Body of pancreas (tissue), 4 donors: ENCODE measurements around the gene GPRC5A.

Experiments used
- POLR2A ChIP-seq, 3 donors: fragments of 450-650 bp; IDR thresholded peaks; one replicate each; pipeline ENCODE4 v1.6.1; 2016; ENCODE audit warnings: antibody characterized with exemption in 3 of 3, mild to moderate bottlenecking in 2 of 3
- TF ChIP-seq, protein P1 (sequence below), 7 experiments: fragments of 450-650 bp in 4 of 7; fragments of 200-600 bp in 3 of 7; sonication (generic) in 3 of 7; IDR thresholded peaks; one replicate each; pipeline ENCODE4 v1.5.1; 2016 to 2019; ENCODE audit warnings: antibody characterized with exemption in 7 of 7

GRCh38 chr12:12947902-12948301, 56.5 kb downstream of the GPRC5A start:
- TF ChIP-seq, protein P1, sequence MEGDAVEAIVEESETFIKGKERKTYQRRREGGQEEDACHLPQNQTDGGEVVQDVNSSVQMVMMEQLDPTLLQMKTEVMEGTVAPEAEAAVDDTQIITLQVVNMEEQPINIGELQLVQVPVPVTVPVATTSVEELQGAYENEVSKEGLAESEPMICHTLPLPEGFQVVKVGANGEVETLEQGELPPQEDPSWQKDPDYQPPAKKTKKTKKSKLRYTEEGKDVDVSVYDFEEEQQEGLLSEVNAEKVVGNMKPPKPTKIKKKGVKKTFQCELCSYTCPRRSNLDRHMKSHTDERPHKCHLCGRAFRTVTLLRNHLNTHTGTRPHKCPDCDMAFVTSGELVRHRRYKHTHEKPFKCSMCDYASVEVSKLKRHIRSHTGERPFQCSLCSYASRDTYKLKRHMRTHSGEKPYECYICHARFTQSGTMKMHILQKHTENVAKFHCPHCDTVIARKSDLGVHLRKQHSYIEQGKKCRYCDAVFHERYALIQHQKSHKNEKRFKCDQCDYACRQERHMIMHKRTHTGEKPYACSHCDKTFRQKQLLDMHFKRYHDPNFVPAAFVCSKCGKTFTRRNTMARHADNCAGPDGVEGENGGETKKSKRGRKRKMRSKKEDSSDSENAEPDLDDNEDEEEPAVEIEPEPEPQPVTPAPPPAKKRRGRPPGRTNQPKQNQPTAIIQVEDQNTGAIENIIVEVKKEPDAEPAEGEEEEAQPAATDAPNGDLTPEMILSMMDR (IDR thresholded peaks at IDR 0.05): no peak
- TF ChIP-seq POLR2A (IDR thresholded peaks at IDR 0.05): no peak
